ENCODE data around the gene SLC4A7. TPM values are rescaled to one million over a fixed set of nuclear protein-coding genes. Genes with fewer than 3 reads are reported as not detected.
"Not testable (repeated sequence)": the region's sequence is repeated elsewhere in the genome, so short reads cannot be mapped to it uniquely, and the experiment has no call there.

Gene SLC4A7
- total RNA-seq, 1 donor from 2014 or later, result 67.4 TPM

- no peaks in the 10 kb centered on the region for H3K4me1 Mint-ChIP-seq (ENCODE audit: low read depth)
- peaks cover 6% of the 10 kb centered on the region for H3K9me3 Mint-ChIP-seq (ENCODE audit: low read depth)
- H3K36me3 Mint-ChIP-seq (ENCODE audit: low read depth), result peaks cover 12% of the 10 kb centered on the region
- H3K27ac Mint-ChIP-seq (ENCODE audit: unreplicated experiment), result no peak overlapping the region
- no peak for DNase-seq (ENCODE audit: low spot score)
- no peaks in the 10 kb centered on the region for H3K27me3 Mint-ChIP-seq (ENCODE audit: low read depth)
- H3K4me3 Mint-ChIP-seq (ENCODE audit: unreplicated experiment), result no peak overlapping the region
- TF ChIP-seq, protein P1, sequence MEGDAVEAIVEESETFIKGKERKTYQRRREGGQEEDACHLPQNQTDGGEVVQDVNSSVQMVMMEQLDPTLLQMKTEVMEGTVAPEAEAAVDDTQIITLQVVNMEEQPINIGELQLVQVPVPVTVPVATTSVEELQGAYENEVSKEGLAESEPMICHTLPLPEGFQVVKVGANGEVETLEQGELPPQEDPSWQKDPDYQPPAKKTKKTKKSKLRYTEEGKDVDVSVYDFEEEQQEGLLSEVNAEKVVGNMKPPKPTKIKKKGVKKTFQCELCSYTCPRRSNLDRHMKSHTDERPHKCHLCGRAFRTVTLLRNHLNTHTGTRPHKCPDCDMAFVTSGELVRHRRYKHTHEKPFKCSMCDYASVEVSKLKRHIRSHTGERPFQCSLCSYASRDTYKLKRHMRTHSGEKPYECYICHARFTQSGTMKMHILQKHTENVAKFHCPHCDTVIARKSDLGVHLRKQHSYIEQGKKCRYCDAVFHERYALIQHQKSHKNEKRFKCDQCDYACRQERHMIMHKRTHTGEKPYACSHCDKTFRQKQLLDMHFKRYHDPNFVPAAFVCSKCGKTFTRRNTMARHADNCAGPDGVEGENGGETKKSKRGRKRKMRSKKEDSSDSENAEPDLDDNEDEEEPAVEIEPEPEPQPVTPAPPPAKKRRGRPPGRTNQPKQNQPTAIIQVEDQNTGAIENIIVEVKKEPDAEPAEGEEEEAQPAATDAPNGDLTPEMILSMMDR (IDR thresholded peaks at IDR 0.05), result no peak
These were observed 150.3 kb downstream of the SLC4A7 start for GRCh38 chr3:27333843-27334242.

- not testable (repeated sequence) for H3K27me3 Mint-ChIP-seq (ENCODE audit: low read depth); H3K4me3 Mint-ChIP-seq (ENCODE audit: unreplicated experiment); DNase-seq (ENCODE audit: low spot score); H3K36me3 Mint-ChIP-seq (ENCODE audit: low read depth); H3K27ac Mint-ChIP-seq (ENCODE audit: unreplicated experiment); H3K9me3 Mint-ChIP-seq (ENCODE audit: low read depth)
- H3K4me1 Mint-ChIP-seq (ENCODE audit: low read depth), result peaks cover 31% of the 10 kb centered on the region
These were observed 155.0 kb downstream of the SLC4A7 start for GRCh38 chr3:27328982-27329762.

- TF ChIP-seq, protein P1 (IDR thresholded peaks at IDR 0.05), result no peak
- H3K4me3 Mint-ChIP-seq (ENCODE audit: unreplicated experiment), result peak overlapping the region; percentile 10
- H3K4me1 Mint-ChIP-seq (ENCODE audit: low read depth), result peaks cover 42% of the 10 kb centered on the region
- peak overlapping the region; percentile 87 for H3K27ac Mint-ChIP-seq (ENCODE audit: unreplicated experiment)
- H3K9me3 Mint-ChIP-seq (ENCODE audit: low read depth), result no peaks in the 10 kb centered on the region
- H3K36me3 Mint-ChIP-seq (ENCODE audit: low read depth), result peaks cover 4% of the 10 kb centered on the region
- H3K27me3 Mint-ChIP-seq (ENCODE audit: low read depth), result no peaks in the 10 kb centered on the region
- DNase-seq (ENCODE audit: low spot score), result no peak
These were observed 157.3 kb downstream of the SLC4A7 start for GRCh38 chr3:27326629-27327545.

- Mint-ChIP-seq H3K27ac (ENCODE audit: unreplicated experiment) (peak overlapping the region; percentile 87), H3K4me1 (ENCODE audit: low read depth) (peaks cover 42% of the 10 kb centered on the region), H3K4me3 (ENCODE audit: unreplicated experiment) (no peak overlapping the region), H3K9me3 (ENCODE audit: low read depth) (no peaks in the 10 kb centered on the region), H3K36me3 (ENCODE audit: low read depth) (peaks cover 4% of the 10 kb centered on the region), H3K27me3 (ENCODE audit: low read depth) (no peaks in the 10 kb centered on the region)
- TF ChIP-seq, protein P1 (IDR thresholded peaks at IDR 0.05), result no peak
- no peak for DNase-seq (ENCODE audit: low spot score)
These were observed 158.0 kb downstream of the SLC4A7 start for GRCh38 chr3:27326202-27326601.

- Mint-ChIP-seq H3K4me1 (ENCODE audit: low read depth) (peaks cover 42% of the 10 kb centered on the region), H3K36me3 (ENCODE audit: low read depth) (peaks cover 5% of the 10 kb centered on the region), H3K27ac (ENCODE audit: unreplicated experiment) (no peak overlapping the region), H3K4me3 (ENCODE audit: unreplicated experiment) (no peak overlapping the region), H3K27me3 (ENCODE audit: low read depth) (no peaks in the 10 kb centered on the region), H3K9me3 (ENCODE audit: low read depth) (no peaks in the 10 kb centered on the region)
- TF ChIP-seq, protein P1 (IDR thresholded peaks at IDR 0.05), result peak; percentile 33
- no peak for DNase-seq (ENCODE audit: low spot score)
These were observed 158.8 kb downstream of the SLC4A7 start for GRCh38 chr3:27325419-27325818.
